Measurements from ENCODE around the gene H2BK1.

Gene H2BK1

GRCh38 chr7:151204383-151205032 lies 5.8 kb downstream of the H2BK1 start:
- no peak for DNase-seq (ENCODE audit: low read depth in 2 of 2)

GRCh38 chr7:151202836-151203235 lies 7.5 kb downstream of the H2BK1 start:
- no peak for DNase-seq (ENCODE audit: low read depth in 2 of 2)

- no peak for DNase-seq (ENCODE audit: low read depth in 2 of 2)
These were observed 8.5 kb downstream of the H2BK1 start for GRCh38 chr7:151201751-151202150.

- DNase-seq (ENCODE audit: low read depth in 2 of 2) = no peak
These were observed 8.9 kb downstream of the H2BK1 start for GRCh38 chr7:151201344-151201743.

- no peak for DNase-seq (ENCODE audit: low read depth in 2 of 2)
These were observed 11.1 kb downstream of the H2BK1 start for GRCh38 chr7:151198945-151199848.

- no peak for DNase-seq (ENCODE audit: low read depth in 2 of 2)
These were observed 12.4 kb downstream of the H2BK1 start for GRCh38 chr7:151197932-151198331.

- DNase-seq (ENCODE audit: low read depth in 2 of 2) = no peak
These were observed 14.5 kb downstream of the H2BK1 start for GRCh38 chr7:151195616-151196450.

- no peak for DNase-seq (ENCODE audit: low read depth in 2 of 2)
These were observed 16.1 kb downstream of the H2BK1 start for GRCh38 chr7:151194188-151194587.

- no peak for DNase-seq (ENCODE audit: low read depth in 2 of 2)
These were observed 16.9 kb downstream of the H2BK1 start for GRCh38 chr7:151193203-151193978.

- no peak for DNase-seq (ENCODE audit: low read depth in 2 of 2)
These were observed 18.2 kb downstream of the H2BK1 start for GRCh38 chr7:151192002-151192539.

GRCh38 chr7:151191544-151191943 lies 18.7 kb downstream of the H2BK1 start:
- no peak for DNase-seq (ENCODE audit: low read depth in 2 of 2)

GRCh38 chr7:151189038-151189437 lies 21.2 kb downstream of the H2BK1 start:
- no peak for DNase-seq (ENCODE audit: low read depth in 2 of 2)

GRCh38 chr7:151188252-151188542 lies 22.1 kb downstream of the H2BK1 start:
- no peak for DNase-seq (ENCODE audit: low read depth in 2 of 2)

- DNase-seq (ENCODE audit: low read depth in 2 of 2) = no peak
These were observed 22.7 kb downstream of the H2BK1 start for GRCh38 chr7:151187409-151188251.

- DNase-seq (ENCODE audit: low read depth in 2 of 2) = no peak
These were observed 23.5 kb downstream of the H2BK1 start, which contains the start of gene ASB10 for GRCh38 chr7:151186640-151187408. ASB10 (minus strand) TSS chr7:151187250; CDS start chr7:151187130, 120 bp downstream.

GRCh38 chr7:151185762-151186639 lies 24.3 kb downstream of the H2BK1 start:
- no peak for DNase-seq (ENCODE audit: low read depth in 2 of 2)

- DNase-seq (ENCODE audit: low read depth in 2 of 2) = no peak
These were observed 29.3 kb downstream of the H2BK1 start for GRCh38 chr7:151181011-151181431.

- DNase-seq (ENCODE audit: low read depth in 2 of 2) = no peak
These were observed 30.3 kb downstream of the H2BK1 start for GRCh38 chr7:151179946-151180345.
